ENCODE data around the gene IGFLR1. TPM values are rescaled to one million over a fixed set of nuclear protein-coding genes. Genes with fewer than 3 reads are reported as not detected.

IGFLR1 gene
- total and polyA plus RNA-seq, 2 experiments from 2014 or later, result 2.6 to 5.5 TPM

- Histone ChIP-seq H3K27me3 (no peaks in the 10 kb centered on the region), H3K4me1 (ENCODE audit: low read depth) (no peaks in the 10 kb centered on the region), H3K36me3 (no peaks in the 10 kb centered on the region), H3K27ac (no peak overlapping the region), H3K9me3 (ENCODE audit: low read depth) (no peaks in the 10 kb centered on the region), H3K4me3 (no peak overlapping the region)
- TF ChIP-seq CTCF (IDR thresholded peaks at IDR 0.05; ENCODE audit: low read depth, low read length), result no peak
- DNase-seq (ENCODE audit: low read depth in 1 of 2, low spot score in 1 of 2), result no peak
These were observed 38.5 kb upstream of the IGFLR1 start for GRCh38 chr19:35780717-35781116.

GRCh38 chr19:35780058-35780457, 37.8 kb upstream of the IGFLR1 start:
- Histone ChIP-seq H3K9me3 (ENCODE audit: low read depth) (no peaks in the 10 kb centered on the region), H3K36me3 (no peaks in the 10 kb centered on the region), H3K4me1 (ENCODE audit: low read depth) (no peaks in the 10 kb centered on the region)

GRCh38 chr19:35779033-35779432, 36.8 kb upstream of the IGFLR1 start:
- H3K4me1 ChIP-seq (ENCODE audit: low read depth), result no peaks in the 10 kb centered on the region
- no peak for TF ChIP-seq CTCF (IDR thresholded peaks at IDR 0.05; ENCODE audit: low read depth, low read length)
- no peaks in the 10 kb centered on the region for H3K27me3 ChIP-seq
- no peaks in the 10 kb centered on the region for H3K9me3 ChIP-seq (ENCODE audit: low read depth)
- H3K27ac ChIP-seq, result no peak overlapping the region
- no peak for DNase-seq (ENCODE audit: low read depth in 1 of 2, low spot score in 1 of 2)
- no peak overlapping the region for H3K4me3 ChIP-seq
- no peaks in the 10 kb centered on the region for H3K36me3 ChIP-seq

More at GRCh38 chr19:35780058-35780457, 37.8 kb upstream of the IGFLR1 start:
- Histone ChIP-seq H3K27me3 (no peaks in the 10 kb centered on the region), H3K27ac (no peak overlapping the region), H3K4me3 (no peak overlapping the region)
- DNase-seq (ENCODE audit: low read depth in 1 of 2, low spot score in 1 of 2), result no peak
- TF ChIP-seq CTCF (IDR thresholded peaks at IDR 0.05; ENCODE audit: low read depth, low read length), result no peak

GRCh38 chr19:35777961-35778360, 35.7 kb upstream of the IGFLR1 start:
- Histone ChIP-seq H3K27ac (no peak overlapping the region), H3K27me3 (no peaks in the 10 kb centered on the region), H3K4me3 (no peak overlapping the region), H3K4me1 (ENCODE audit: low read depth) (no peaks in the 10 kb centered on the region), H3K9me3 (ENCODE audit: low read depth) (no peaks in the 10 kb centered on the region), H3K36me3 (no peaks in the 10 kb centered on the region)
- no peak for DNase-seq (ENCODE audit: low read depth in 1 of 2, low spot score in 1 of 2)
- TF ChIP-seq CTCF (IDR thresholded peaks at IDR 0.05; ENCODE audit: low read depth, low read length), result no peak

- Histone ChIP-seq H3K36me3 (no peaks in the 10 kb centered on the region), H3K4me3 (no peak overlapping the region), H3K9me3 (ENCODE audit: low read depth) (no peaks in the 10 kb centered on the region), H3K4me1 (ENCODE audit: low read depth) (no peaks in the 10 kb centered on the region), H3K27ac (no peak overlapping the region), H3K27me3 (no peaks in the 10 kb centered on the region)
- peak in 1 of 2 donors; percentile 15 for DNase-seq (ENCODE audit: low read depth in 1 of 2, low spot score in 1 of 2)
- no peak for TF ChIP-seq CTCF (IDR thresholded peaks at IDR 0.05; ENCODE audit: low read depth, low read length)
These were observed 35.0 kb upstream of the IGFLR1 start for GRCh38 chr19:35777086-35777841.

All from cardiac muscle cell (in vitro differentiated cells and primary cell).